HEK293T (cell line): ENCODE data around the gene FOXP3.

Experiments
- ARNT ChIP-seq: fragments of 450-650 bp; IDR thresholded peaks from 2 replicates; pipeline ENCODE4 v1.6.1; 2017; ENCODE audit warnings: mild to moderate bottlenecking
- BHLHE40 ChIP-seq: fragments of 450-650 bp; IDR thresholded peaks from 2 replicates; pipeline ENCODE4 v1.6.1; 2016; ENCODE audit warnings: mild to moderate bottlenecking, moderate library complexity, borderline replicate concordance
- ELF4 ChIP-seq: fragments of 450-650 bp; IDR thresholded peaks from 2 replicates; pipeline ENCODE4 v1.6.1; 2017; ENCODE audit warnings: antibody characterized with exemption
- FOXA1 ChIP-seq: fragments of 450-650 bp; IDR thresholded peaks from 2 replicates; pipeline ENCODE4 v1.6.1; 2016; ENCODE audit warnings: mild to moderate bottlenecking
- FOXK2 ChIP-seq: fragments of 450-650 bp; IDR thresholded peaks from 2 replicates; pipeline ENCODE4 v1.6.1; 2016; ENCODE audit warnings: mild to moderate bottlenecking
- FOXM1 ChIP-seq: fragments of 450-650 bp; IDR thresholded peaks from 2 replicates; pipeline ENCODE4 v1.6.1; 2017; ENCODE audit warnings: mild to moderate bottlenecking, borderline replicate concordance
- L3MBTL2 ChIP-seq: fragments of 450-650 bp; conservative IDR thresholded peaks from 2 replicates; pipeline ENCODE4 v1.6.1; 2016; ENCODE audit warnings: mild to moderate bottlenecking
- LEF1 ChIP-seq: fragments of 450-650 bp; IDR thresholded peaks from 2 replicates; pipeline ENCODE4 v1.6.1; 2017; ENCODE audit warnings: mild to moderate bottlenecking, borderline replicate concordance
- NFRKB ChIP-seq: fragments of 450-650 bp; IDR thresholded peaks from 2 replicates; pipeline ENCODE4 v1.6.1; 2016; ENCODE audit warnings: mild to moderate bottlenecking, moderate library complexity
- SUZ12 ChIP-seq: fragments of 450-650 bp; IDR thresholded peaks from 2 replicates; pipeline ENCODE4 v1.6.1; 2016; ENCODE audit warnings: mild to moderate bottlenecking
- ZNF384 ChIP-seq: fragments of 450-650 bp; IDR thresholded peaks from 2 replicates; pipeline ENCODE4 v1.6.1; 2016

GRCh38 chrX:49226946-49227345 is 37.6 kb downstream of the FOXP3 start:
- no peak for TF ChIP-seq BHLHE40
- TF ChIP-seq L3MBTL2 = no peak
- TF ChIP-seq NFRKB = no peak
- TF ChIP-seq LEF1 = no peak
- TF ChIP-seq FOXA1 = no peak
- no peak for TF ChIP-seq ELF4
- TF ChIP-seq ARNT = no peak
- no peak for TF ChIP-seq ZNF384
- no peak for TF ChIP-seq FOXK2
- no peak for TF ChIP-seq FOXM1
- no peak for TF ChIP-seq SUZ12
